Measurements from ENCODE around the gene SEC31B.

Gene SEC31B

DNA sequence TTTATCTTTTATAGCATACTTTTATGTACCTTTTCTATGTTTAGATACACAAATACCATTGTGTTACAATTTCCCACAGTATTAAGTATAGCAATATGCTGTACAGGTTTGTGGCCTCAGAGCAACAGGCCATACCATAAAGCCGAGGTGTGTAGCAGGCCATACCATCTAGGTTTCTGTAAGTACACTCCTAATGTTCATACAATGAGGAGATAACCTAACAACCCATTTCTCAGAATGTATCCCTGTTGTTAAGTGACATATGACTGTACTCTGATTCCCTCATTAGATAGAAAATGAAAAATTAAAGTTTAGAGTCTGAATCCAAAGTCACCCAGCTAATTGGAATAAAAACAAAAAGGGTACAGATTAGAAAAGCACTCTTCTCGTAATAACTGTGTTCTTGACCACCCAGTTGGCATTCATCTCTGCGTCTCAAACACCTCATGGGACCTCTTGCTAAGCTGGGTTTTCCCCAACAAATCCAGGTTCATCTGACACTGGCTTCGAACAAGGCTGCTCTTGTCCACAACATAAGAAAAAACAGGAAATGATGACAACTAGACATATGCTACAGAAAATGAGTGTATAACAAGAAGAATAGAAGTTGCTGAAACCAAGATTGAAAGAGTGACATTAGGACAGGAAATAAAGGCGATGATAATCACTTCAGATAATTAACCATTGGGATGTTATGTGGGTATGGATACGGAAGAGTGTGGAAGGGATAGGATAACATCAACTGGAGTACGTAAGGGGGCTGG, 8.6 kb upstream of the SEC31B start:
- DNase-seq (ENCODE audit: low read depth in 2 of 2), result no peak

GRCh38 chr10:100524638-100525037, 5.0 kb upstream of the SEC31B start:
- no peak for DNase-seq (ENCODE audit: low read depth in 2 of 2)

GRCh38 chr10:100524206-100524605, 4.5 kb upstream of the SEC31B start:
- DNase-seq (ENCODE audit: low read depth in 2 of 2), result no peak

DNA sequence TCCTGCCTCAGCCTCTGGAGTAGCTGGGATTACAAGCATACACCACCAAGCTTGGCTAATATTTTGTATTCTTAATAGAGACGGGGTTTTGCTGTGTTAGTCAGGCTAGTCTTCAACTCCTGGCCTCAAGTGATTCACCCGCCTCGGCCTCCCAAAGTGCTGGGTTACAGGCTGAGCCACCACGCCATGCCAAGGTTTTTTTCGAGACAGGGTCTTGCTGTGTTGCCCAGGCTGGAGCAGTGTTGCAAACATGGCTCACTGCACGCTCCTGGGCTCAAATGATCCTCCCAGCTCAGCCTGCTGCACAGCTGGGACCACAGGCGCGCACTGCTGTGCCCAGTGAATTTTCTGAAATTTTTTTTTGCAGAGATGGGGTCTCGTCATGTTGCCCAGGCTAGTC, 3.3 kb upstream of the SEC31B start:
- no peak for DNase-seq (ENCODE audit: low read depth in 2 of 2)

- no peak for DNase-seq (ENCODE audit: low read depth in 2 of 2)
These were observed 2.6 kb upstream of the SEC31B start for GRCh38 chr10:100522107-100522801.

DNA sequence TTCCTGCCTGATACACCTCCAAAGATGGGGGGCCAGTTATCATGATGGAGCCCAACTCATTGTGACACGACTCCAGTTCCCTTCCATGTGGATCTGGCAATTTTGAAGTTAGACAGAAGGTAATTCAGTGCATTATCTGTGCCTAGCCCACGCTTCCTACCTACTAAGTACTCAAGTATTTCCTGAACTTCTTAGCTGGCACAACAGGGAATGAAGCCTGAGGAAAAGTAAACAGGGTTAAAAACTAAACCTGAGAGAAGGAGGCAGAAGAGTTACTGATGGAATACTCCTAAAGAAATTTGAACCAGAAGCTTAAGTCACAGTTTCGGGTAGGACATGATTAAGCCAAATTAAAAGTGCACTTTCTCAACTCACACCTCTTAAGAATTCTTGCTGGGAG, 1.1 kb upstream of the SEC31B start:
- no peak for DNase-seq (ENCODE audit: low read depth in 2 of 2)

- DNase-seq (ENCODE audit: low read depth in 2 of 2), result peak in 1 of 2 donors; percentile 36
These were observed 860 bp downstream of the SEC31B start for GRCh38 chr10:100518761-100519241.

- DNase-seq (ENCODE audit: low read depth in 2 of 2), result no peak
These were observed 2.8 kb downstream of the SEC31B start for GRCh38 chr10:100516847-100517246.

- DNase-seq (ENCODE audit: low read depth in 2 of 2), result no peak
These were observed 4.0 kb downstream of the SEC31B start for GRCh38 chr10:100515612-100516011.

GRCh38 chr10:100510533-100511308, 8.9 kb downstream of the SEC31B start:
- DNase-seq (ENCODE audit: low read depth in 2 of 2), result peak; percentile 23 to 32

DNA sequence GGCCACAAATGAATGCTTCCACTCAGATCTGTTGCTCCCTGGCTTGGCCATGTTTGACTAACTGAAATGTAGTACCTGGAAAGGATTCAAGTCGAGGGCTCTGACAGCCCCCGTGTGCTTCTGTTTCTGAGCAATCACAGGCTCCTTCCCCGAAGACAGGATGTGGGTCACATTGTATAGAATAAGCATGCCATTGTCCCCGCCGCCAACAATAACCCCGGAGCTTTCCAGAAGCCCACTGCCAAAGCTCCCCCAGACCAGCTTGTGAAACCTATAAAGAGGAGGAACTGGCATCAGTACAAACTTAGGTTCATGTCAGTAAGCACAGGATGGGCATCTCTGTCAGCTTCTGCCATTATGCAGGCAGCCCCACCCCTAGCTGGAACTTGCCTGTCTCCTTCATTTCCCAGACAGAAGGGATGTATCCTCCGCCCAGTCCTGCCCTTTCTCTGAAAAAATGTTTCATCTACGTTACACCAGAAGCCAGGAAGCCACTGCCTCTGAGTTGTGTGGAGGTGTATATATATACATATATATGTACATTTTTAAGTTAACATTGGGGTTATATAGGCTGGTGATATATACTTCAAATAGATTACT, 10.3 kb downstream of the SEC31B start:
- peak in 1 of 2 donors; percentile 29 for DNase-seq (ENCODE audit: low read depth in 2 of 2)

DNA sequence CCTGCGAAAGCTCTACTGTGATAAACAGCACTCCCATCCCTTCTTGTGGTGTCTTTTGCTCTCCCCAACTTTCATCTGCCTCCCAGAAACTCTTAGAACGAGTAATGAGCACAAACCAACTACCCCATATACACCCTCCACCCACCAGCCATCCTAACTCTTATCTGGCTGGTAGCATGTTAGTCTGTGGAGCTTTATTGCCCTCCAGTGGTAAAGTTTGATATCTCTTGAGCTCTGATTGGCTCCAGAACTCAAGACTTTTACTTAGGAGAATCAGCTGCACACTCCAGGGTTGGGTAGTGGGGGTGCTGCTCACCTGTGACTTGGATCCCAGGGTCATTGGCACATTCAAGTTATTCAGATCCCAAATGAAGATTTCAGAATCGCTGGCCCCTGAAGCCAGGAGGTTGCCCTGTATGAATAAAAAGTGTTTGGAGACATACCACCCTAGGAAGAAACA, 10.9 kb downstream of the SEC31B start:
- DNase-seq (ENCODE audit: low read depth in 2 of 2), result no peak

DNA sequence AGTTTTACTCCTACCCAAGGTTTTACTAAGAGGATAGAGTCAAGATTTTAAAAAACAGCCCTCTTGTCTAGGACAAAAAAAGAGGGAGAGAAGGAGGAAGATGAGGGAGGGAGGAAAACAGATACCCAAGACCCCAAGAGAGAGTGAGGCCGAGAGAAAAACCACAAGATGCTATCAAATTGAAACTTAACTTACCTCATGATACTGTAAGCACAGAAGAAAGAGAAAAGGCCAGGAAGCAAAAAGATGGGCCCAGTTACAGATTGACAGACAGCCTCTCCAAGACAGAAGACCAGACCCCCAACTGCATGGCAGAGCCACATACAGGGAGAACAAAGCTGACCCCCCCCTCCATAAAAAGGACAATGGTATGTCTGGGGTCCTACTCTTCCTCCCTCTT, 11.4 kb downstream of the SEC31B start:
- no peak for DNase-seq (ENCODE audit: low read depth in 2 of 2)

- DNase-seq (ENCODE audit: low read depth in 2 of 2), result no peak
These were observed 12.3 kb downstream of the SEC31B start for GRCh38 chr10:100507357-100507732.

DNA sequence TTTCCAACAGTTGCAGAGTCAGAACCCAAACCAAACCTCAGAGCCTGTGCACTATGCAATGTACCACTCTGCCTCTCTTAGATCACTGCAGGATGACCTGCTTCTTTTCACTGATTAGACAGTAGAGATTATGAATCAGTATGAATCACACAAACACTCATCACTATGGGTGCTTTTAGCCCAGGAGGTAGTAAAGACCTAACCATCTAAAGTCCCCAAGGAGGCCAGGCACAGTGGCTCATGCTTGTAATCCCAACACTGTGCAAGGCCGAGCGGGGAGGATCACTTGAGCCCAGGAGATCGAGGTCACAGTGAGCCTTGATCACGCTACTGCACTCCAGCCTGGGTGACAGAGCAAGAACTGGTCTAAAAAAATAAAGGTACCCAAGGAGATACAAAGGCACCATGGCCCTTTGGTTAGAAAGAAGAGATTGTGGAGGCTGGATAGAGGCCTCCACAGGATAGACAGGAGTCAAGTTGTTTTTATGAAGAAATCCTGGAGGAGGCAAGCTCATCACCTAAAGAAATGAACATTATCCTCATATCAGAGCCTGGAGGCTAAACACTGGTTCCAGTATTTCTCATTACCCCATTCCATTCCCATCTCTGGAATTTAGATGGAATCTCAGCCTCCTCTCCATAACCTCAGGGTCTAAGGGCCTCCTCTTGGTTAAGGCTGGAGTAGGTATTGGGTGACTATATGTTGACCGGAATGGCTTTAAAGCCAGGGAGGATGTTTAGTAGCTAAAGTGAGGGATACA, 12.9 kb downstream of the SEC31B start:
- DNase-seq (ENCODE audit: low read depth in 2 of 2), result no peak

- DNase-seq (ENCODE audit: low read depth in 2 of 2), result no peak
These were observed 14.5 kb downstream of the SEC31B start for GRCh38 chr10:100505164-100505563.

DNA sequence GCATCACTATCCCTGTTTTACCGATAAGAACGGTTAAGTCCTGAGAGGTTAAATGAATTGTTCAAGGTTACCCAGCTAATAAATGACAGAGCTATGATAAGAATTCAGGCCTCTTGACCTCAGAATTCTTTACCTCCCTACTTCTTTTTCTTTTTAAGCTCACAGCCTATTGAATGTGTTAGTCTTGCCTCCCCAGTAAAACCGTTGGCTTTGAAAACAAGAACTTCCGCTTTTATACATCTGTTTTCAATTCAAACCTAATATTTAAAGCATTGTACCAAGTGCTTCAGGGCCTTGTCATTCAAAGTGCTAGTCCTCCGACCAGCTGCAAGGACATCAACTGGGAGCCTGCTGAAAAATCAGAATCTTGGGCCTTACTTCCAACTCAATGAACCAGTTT, 15.6 kb downstream of the SEC31B start:
- no peak for DNase-seq (ENCODE audit: low read depth in 2 of 2)

DNA sequence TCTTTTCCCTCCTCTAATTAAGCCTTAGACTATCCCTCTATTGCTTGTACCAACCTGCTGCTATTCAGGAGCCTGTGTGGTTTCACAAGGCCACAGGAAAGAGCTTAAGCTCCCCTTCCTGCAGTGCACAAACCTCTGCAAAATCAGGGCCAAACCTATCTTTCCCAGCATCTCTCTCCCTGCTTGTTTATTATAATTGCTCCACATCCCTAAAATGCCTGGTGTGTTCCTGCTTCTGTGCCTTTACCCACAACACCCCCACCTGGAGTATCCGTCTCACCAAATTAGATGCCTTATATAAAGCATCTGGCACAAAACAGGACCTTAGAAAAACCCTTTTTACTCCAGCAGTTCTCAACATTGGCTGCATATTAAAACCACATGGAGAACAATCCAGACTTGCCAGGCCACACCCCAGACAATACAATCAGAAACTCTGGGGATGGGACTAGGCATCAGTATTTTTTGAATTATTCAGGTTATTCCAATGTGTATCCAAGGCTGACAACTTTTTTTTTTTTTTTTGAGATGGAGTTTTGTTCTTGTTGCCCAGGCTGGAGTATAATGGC, 16.7 kb downstream of the SEC31B start:
- DNase-seq (ENCODE audit: low read depth in 2 of 2), result no peak

- DNase-seq (ENCODE audit: low read depth in 2 of 2), result no peak
These were observed 18.2 kb downstream of the SEC31B start for GRCh38 chr10:100501423-100501822.

- no peak for DNase-seq (ENCODE audit: low read depth in 2 of 2)
These were observed 21.6 kb downstream of the SEC31B start for GRCh38 chr10:100498059-100498458.

GRCh38 chr10:100496567-100496966, 23.1 kb downstream of the SEC31B start:
- no peak for DNase-seq (ENCODE audit: low read depth in 2 of 2)
